ENCODE measurements around the gene TAB3. TPM values are rescaled to one million over a fixed set of nuclear protein-coding genes. Genes with fewer than 3 reads are reported as not detected.

The TAB3 gene
- total and polyA plus RNA-seq, 2 of the 4 experiments (the other 2 are of a cell fraction), result 4.7 to 6.4 TPM

DNA sequence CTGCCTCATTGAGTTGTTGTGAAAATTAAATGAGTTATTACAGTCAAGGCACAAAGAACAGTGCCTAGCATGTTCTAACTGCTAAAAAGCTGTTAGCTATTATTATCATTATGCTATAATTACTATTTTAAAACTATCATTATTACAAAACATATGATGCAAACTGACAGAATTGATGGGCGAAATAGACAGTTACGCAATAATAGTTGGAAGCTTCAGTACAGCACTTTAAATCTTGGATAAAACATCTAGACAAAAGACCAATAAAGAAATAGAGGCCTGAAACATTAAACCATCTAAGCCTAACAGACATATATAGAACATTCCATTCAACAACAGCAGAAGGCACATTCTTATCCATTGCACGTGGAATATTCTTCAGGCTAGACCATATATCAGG is 73.0 kb downstream of the TAB3 start:
- Histone ChIP-seq H3K9me1 (ENCODE audit: insufficient read depth, low read length) (no peaks in the 10 kb centered on the region), H3K4me1 (ENCODE audit: control insufficient read depth, insufficient read depth, low read length) (no peaks in the 10 kb centered on the region), H3K36me3 (ENCODE audit: control insufficient read depth, insufficient read depth, low read length) (no peaks in the 10 kb centered on the region), H2AFZ (replicated peaks; ENCODE audit: low read length, poor library complexity) (no peak overlapping the region), H3K9me3 (ENCODE audit: control insufficient read depth, insufficient read depth, low read length) (no peaks in the 10 kb centered on the region), H2BK20ac (ENCODE audit: low read depth, low read length) (no peak overlapping the region), H3K4me3 (ENCODE audit: insufficient read depth, low read depth, low read length) (no peak overlapping the region), H2AK9ac (replicated peaks; ENCODE audit: low read depth, low read length, poor library complexity) (no peak overlapping the region), H3K9ac (ENCODE audit: low read depth, low read length) (no peak overlapping the region), H3K4me2 (ENCODE audit: low read depth, low read length) (no peak overlapping the region), H4K91ac (ENCODE audit: insufficient read depth, low read depth, low read length) (no peak overlapping the region), H4K20me1 (ENCODE audit: insufficient read depth, low read length) (no peaks in the 10 kb centered on the region), H2BK120ac (ENCODE audit: low read depth, low read length) (no peak overlapping the region), H3K27me3 (ENCODE audit: control insufficient read depth, insufficient read depth, low read length) (no peaks in the 10 kb centered on the region), H3K27ac (ENCODE audit: insufficient read depth, low read length) (no peak overlapping the region), H3K79me1 (ENCODE audit: low read depth in 1 of 2, low read length in 2 of 2) (no peaks in the 10 kb centered on the region), H3K56ac (ENCODE audit: extremely low read depth, insufficient read depth, low read length) (no peak overlapping the region), H4K8ac (ENCODE audit: low read depth in 2 of 2, low read length in 2 of 2) (no peak overlapping the region), H3K14ac (replicated peaks; ENCODE audit: low read depth, low read length) (no peak overlapping the region), H3K4ac (ENCODE audit: low read depth, low read length) (no peak overlapping the region), H2BK15ac (ENCODE audit: low read depth, low read length) (no peak overlapping the region), H2BK5ac (ENCODE audit: low read depth, low read length, poor library complexity, severe bottlenecking) (no peak overlapping the region), H3K23ac (ENCODE audit: low read depth, low read length) (no peak overlapping the region), H4K5ac (ENCODE audit: low read depth, low read length) (no peak overlapping the region), H3K18ac (ENCODE audit: low read depth, low read length) (no peak overlapping the region), H2AK5ac (ENCODE audit: low read depth, low read length) (no peak overlapping the region)
- TF ChIP-seq MAFK (IDR thresholded peaks at IDR 0.05; ENCODE audit: low read depth, low read length) (no peak), CEBPB (IDR thresholded peaks at IDR 0.05; ENCODE audit: low read depth, low read length) (peak; percentile 88)
- in situ Hi-C loops (cut with MboI; ENCODE audit: low sequenced_read_pairs) (no loop called here), dilution Hi-C loops (cut with HindIII; ENCODE audit: low sequenced_read_pairs, unreplicated experiment) (no loop called here), intact Hi-C loops (cut with micrococcal nuclease) (no loop called here)
- CTCF ChIA-PET, result interaction anchor here (0.6 kb wide), 1 partner anchor 1103 kb away, joined by 3 read pairs; no protein-coding TSS in a partner anchor
- WGBS, 2 experiments (ENCODE audit: extremely low coverage in 2 of 2, insufficient read length in 1 of 2), result no CpG with 5 or more reads among the region's 3 CpGs
- DNase-seq (no peak), ATAC-seq (ENCODE audit: low read depth) (no peak)
- POLR2A ChIA-PET (ENCODE audit: unreplicated experiment), result no interaction called here
- BruUV-seq (replicated peaks), result no TSS peak

Measured in IMR-90 (cell line).